Transverse colon (tissue), 4 donors: Measurements from ENCODE around the gene GSG1.

Experiments
- CTCF ChIP-seq, 5 experiments: fragments of 200-600 bp in 3 of 5; fragments of 450-650 bp in 2 of 5; sonication (generic) in 3 of 5; IDR thresholded peaks; 1 replicate in 2 of 5; 2 replicates in 3 of 5; pipeline ENCODE4 v1.5.1; 2016 to 2017; ENCODE audit warnings: antibody characterized with exemption in 5 of 5, inconsistent platforms in 3 of 5, mild to moderate bottlenecking in 2 of 5, moderate library complexity in 1 of 5
- POLR2AphosphoS5 ChIP-seq, 3 donors: sonication (generic); formaldehyde crosslinking; IDR thresholded peaks; one replicate each; pipeline ENCODE4 v1.6.1; 2016; ENCODE audit warnings: antibody characterized with exemption in 3 of 3

GRCh38 chr12:13133886-13134285 is 30.4 kb upstream of the GSG1 start:
- TF ChIP-seq CTCF (IDR thresholded peaks at IDR 0.05) (no peak), POLR2AphosphoS5 (IDR thresholded peaks at IDR 0.05) (no peak)
